ENCODE results near the gene SCUBE1. TPM values are rescaled to one million over a fixed set of nuclear protein-coding genes. Genes with fewer than 3 reads are reported as not detected.
A peak's percentile ranks its signal among the peaks of the same experiment; 100 is the strongest.

Gene SCUBE1
- total RNA-seq, 3 donors from 2014 or later (not counting 1 experiment from before 2014, with no cell fraction given): 0.05 to 1.2 (median 0.11) TPM

DNA sequence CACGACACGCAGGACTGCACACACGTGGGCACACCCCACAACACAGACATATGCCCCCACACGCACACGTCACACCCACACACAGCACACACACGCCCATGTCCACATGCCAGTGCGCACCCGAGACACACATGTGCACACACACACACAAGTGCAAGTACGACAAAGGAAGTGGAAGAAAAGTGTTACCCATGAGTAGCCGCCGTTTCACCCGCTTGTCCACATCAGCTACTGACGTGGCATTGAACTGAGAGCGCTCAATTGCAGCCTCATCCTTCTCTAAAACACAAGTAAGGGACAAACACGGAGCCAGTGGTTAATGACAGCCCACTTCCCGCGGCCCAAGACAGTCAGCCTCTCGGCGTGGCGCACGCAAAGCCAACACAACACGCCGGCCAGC lies 87.9 kb downstream of the SCUBE1 start:
- Histone ChIP-seq H3K36me3 (ENCODE audit: control insufficient read depth, insufficient read depth, low read length) (no peaks in the 10 kb centered on the region), H3K4me3 (ENCODE audit: low read length) (no peak overlapping the region), H3K9me3 (ENCODE audit: control insufficient read depth, insufficient read depth, low read length) (no peaks in the 10 kb centered on the region), H3K4me1 (ENCODE audit: control insufficient read depth, insufficient read depth, low read length) (peaks cover 39% of the 10 kb centered on the region), H3K27me3 (ENCODE audit: control insufficient read depth, insufficient read depth, low read length) (peaks cover 2% of the 10 kb centered on the region), H3K27ac (ENCODE audit: low read length) (no peak overlapping the region)
- intact Hi-C loops (cut with micrococcal nuclease): no loop called here
- ATAC-seq (peak; percentile 61 to 82 (median 72)), DNase-seq (peak in 1 of 2 donors; percentile 47)
- Mint-ChIP-seq H3K27me3 (ENCODE audit: low read depth in 2 of 2) (no peaks in the 10 kb centered on the region), H3K4me3 (peak overlapping the region; percentile 67), H3K4me1 (peaks cover 33 to 41% of the 10 kb centered on the region in 2 donors), H3K27ac (peak overlapping the region; percentile 87 to 92), H3K36me3 (no peaks in the 10 kb centered on the region), H3K9me3 (no peaks in the 10 kb centered on the region)
- no peak for TF ChIP-seq CTCF (IDR thresholded peaks at IDR 0.05)
- 59% methylated on average over 23 of the region's 23 CpGs for WGBS (ENCODE audit: insufficient coverage)

DNA sequence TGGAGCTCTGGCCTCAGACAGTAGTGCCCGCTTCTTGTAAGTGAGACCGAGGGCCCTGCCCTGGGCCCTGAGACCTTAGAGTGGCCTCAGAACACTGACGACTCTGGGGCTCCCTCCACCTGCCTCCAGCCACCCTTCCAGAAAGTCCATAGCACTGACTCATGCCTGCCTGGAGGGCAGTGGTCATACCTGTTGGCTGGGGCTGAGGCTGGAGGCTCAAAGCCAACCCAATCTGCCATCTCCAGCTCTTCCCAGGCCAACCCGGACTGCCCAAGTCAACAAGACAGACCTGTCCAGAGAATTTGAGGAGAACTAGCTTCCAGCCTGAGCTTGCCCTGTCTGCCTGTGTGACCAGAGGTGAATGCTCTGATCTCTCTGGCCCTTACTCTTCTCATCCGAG lies 89.3 kb downstream of the SCUBE1 start:
- 92% methylated on average over 5 of the region's 5 CpGs for WGBS (ENCODE audit: insufficient coverage)
- Mint-ChIP-seq H3K4me1 (peaks cover 33 to 41% of the 10 kb centered on the region in 2 donors), H3K27ac (peak overlapping the region in 1 of 2 donors; percentile 92), H3K9me3 (no peaks in the 10 kb centered on the region), H3K4me3 (no peak overlapping the region), H3K27me3 (ENCODE audit: low read depth in 2 of 2) (no peaks in the 10 kb centered on the region), H3K36me3 (no peaks in the 10 kb centered on the region)
- no peaks in the 10 kb centered on the region for H3K36me3 ChIP-seq (ENCODE audit: control insufficient read depth, insufficient read depth, low read length)
- ATAC-seq (no peak), DNase-seq (no peak)
- no peaks in the 10 kb centered on the region for H3K9me3 ChIP-seq (ENCODE audit: control insufficient read depth, insufficient read depth, low read length)
- intact Hi-C loops (cut with micrococcal nuclease): no loop called here
- TF ChIP-seq CTCF (IDR thresholded peaks at IDR 0.05): no peak
- H3K4me3 ChIP-seq (ENCODE audit: low read length): no peak overlapping the region
- H3K27ac ChIP-seq (ENCODE audit: low read length): no peak overlapping the region
- H3K4me1 ChIP-seq (ENCODE audit: control insufficient read depth, insufficient read depth, low read length): peaks cover 39% of the 10 kb centered on the region
- H3K27me3 ChIP-seq (ENCODE audit: control insufficient read depth, insufficient read depth, low read length): peaks cover 2% of the 10 kb centered on the region

DNA sequence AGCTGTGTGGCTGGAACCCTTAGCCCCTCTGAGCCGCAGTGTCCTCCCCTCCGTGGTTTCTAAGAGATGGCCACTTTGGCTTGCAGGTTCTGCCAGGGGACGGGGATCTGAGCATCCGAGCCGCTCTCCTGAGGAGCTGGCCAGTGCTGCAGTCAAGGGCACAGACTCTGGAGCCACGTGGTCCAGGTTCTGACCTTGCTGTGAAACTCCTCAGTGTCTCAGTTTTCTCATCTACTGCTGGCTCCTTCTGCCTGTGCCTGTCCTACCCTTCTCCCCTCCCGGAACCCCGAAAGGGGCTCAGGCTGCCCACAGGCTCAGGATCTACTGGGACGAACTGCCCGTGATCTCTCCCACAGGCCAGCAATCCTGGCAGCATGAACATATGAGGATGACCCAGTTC lies 90.9 kb downstream of the SCUBE1 start:
- no peaks in the 10 kb centered on the region for H3K9me3 Mint-ChIP-seq
- no peak overlapping the region for H3K4me3 Mint-ChIP-seq
- intact Hi-C loops (cut with micrococcal nuclease): no loop called here
- Histone ChIP-seq H3K27ac (ENCODE audit: low read length) (no peak overlapping the region), H3K27me3 (ENCODE audit: control insufficient read depth, insufficient read depth, low read length) (peaks cover 2% of the 10 kb centered on the region), H3K36me3 (ENCODE audit: control insufficient read depth, insufficient read depth, low read length) (no peaks in the 10 kb centered on the region), H3K9me3 (ENCODE audit: control insufficient read depth, insufficient read depth, low read length) (no peaks in the 10 kb centered on the region), H3K4me1 (ENCODE audit: control insufficient read depth, insufficient read depth, low read length) (peaks cover 28% of the 10 kb centered on the region), H3K4me3 (ENCODE audit: low read length) (no peak overlapping the region)
- TF ChIP-seq CTCF (IDR thresholded peaks at IDR 0.05): no peak
- no peak for ATAC-seq
- no peaks in the 10 kb centered on the region for H3K36me3 Mint-ChIP-seq
- H3K27me3 Mint-ChIP-seq (ENCODE audit: low read depth in 2 of 2): no peaks in the 10 kb centered on the region
- peaks cover 29 to 33% of the 10 kb centered on the region in 2 donors for H3K4me1 Mint-ChIP-seq
- DNase-seq: no peak
- no peak overlapping the region for H3K27ac Mint-ChIP-seq
- WGBS (ENCODE audit: insufficient coverage): 91% methylated on average over 10 of the region's 10 CpGs

DNA sequence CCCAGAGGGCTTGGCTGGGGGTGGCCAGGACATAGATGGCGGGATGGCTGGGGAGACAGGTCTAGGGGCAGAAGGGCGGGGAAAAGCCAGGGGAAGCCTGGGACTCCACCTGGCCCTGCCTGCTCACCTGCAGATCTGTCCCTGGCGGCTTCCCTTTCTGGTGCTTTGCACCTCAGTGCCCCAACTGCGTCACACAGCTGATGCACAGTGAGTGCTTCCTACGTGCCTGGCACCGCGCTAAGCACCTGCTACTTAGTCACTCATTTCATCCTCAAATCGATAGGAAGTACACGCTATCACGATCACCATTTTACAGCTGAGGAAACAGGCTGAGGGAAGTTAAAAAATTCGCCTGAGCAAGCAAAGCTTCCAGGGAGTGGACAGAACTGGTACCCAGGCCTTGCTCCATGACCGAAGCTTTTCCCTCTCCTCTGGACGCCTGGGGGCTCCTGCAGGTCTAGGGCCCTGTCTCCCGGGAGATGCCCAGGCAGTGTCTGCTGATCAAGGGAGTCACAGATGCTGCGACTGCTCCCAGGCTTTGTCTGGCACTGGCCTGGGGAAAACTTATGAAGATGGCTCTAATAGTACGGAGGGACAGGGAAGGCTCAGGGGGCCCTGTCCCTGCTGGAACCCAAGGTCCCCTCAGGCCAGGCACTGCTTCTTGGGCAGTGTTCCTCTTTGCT lies 93.2 kb downstream of the SCUBE1 start:
- H3K9me3 Mint-ChIP-seq: no peaks in the 10 kb centered on the region
- H3K27ac Mint-ChIP-seq: no peak overlapping the region
- no peak overlapping the region for H3K4me3 Mint-ChIP-seq
- TF ChIP-seq CTCF (IDR thresholded peaks at IDR 0.05): no peak
- H3K27me3 Mint-ChIP-seq (ENCODE audit: low read depth in 2 of 2): no peaks in the 10 kb centered on the region
- Histone ChIP-seq H3K27me3 (ENCODE audit: control insufficient read depth, insufficient read depth, low read length) (no peaks in the 10 kb centered on the region), H3K4me3 (ENCODE audit: low read length) (no peak overlapping the region), H3K36me3 (ENCODE audit: control insufficient read depth, insufficient read depth, low read length) (no peaks in the 10 kb centered on the region), H3K4me1 (ENCODE audit: control insufficient read depth, insufficient read depth, low read length) (peaks cover 4% of the 10 kb centered on the region), H3K27ac (ENCODE audit: low read length) (no peak overlapping the region), H3K9me3 (ENCODE audit: control insufficient read depth, insufficient read depth, low read length) (no peaks in the 10 kb centered on the region)
- 85% methylated on average over 16 of the region's 16 CpGs for WGBS (ENCODE audit: insufficient coverage)
- ATAC-seq (no peak), DNase-seq (no peak)
- H3K36me3 Mint-ChIP-seq: no peaks in the 10 kb centered on the region
- intact Hi-C loops (cut with micrococcal nuclease): no loop called here
- H3K4me1 Mint-ChIP-seq: peaks cover 5 to 9% of the 10 kb centered on the region in 2 donors
